ENCODE measurements around the gene RSU1.

The RSU1 gene

GRCh38 chr10:16699435-16700057, 117.7 kb downstream of the RSU1 start (continued):
- TF ChIP-seq, protein P1, sequence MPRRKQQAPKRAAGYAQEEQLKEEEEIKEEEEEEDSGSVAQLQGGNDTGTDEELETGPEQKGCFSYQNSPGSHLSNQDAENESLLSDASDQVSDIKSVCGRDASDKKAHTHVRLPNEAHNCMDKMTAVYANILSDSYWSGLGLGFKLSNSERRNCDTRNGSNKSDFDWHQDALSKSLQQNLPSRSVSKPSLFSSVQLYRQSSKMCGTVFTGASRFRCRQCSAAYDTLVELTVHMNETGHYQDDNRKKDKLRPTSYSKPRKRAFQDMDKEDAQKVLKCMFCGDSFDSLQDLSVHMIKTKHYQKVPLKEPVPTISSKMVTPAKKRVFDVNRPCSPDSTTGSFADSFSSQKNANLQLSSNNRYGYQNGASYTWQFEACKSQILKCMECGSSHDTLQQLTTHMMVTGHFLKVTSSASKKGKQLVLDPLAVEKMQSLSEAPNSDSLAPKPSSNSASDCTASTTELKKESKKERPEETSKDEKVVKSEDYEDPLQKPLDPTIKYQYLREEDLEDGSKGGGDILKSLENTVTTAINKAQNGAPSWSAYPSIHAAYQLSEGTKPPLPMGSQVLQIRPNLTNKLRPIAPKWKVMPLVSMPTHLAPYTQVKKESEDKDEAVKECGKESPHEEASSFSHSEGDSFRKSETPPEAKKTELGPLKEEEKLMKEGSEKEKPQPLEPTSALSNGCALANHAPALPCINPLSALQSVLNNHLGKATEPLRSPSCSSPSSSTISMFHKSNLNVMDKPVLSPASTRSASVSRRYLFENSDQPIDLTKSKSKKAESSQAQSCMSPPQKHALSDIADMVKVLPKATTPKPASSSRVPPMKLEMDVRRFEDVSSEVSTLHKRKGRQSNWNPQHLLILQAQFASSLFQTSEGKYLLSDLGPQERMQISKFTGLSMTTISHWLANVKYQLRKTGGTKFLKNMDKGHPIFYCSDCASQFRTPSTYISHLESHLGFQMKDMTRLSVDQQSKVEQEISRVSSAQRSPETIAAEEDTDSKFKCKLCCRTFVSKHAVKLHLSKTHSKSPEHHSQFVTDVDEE (CRISPR knock-in tag; IDR thresholded peaks at IDR 0.05): no peak
- no peak for TF ChIP-seq ARNTL (CRISPR knock-in tag; IDR thresholded peaks at IDR 0.05; ENCODE audit: borderline replicate concordance, low read depth)
- no peak for TF ChIP-seq CSDC2 (CRISPR knock-in tag; IDR thresholded peaks at IDR 0.05)
- no peak for TF ChIP-seq ZNF70 (CRISPR knock-in tag; IDR thresholded peaks at IDR 0.05)
- no peak for TF ChIP-seq ISL1 (CRISPR knock-in tag; IDR thresholded peaks at IDR 0.05)
- no peak for TF ChIP-seq ZNF8 (CRISPR knock-in tag; IDR thresholded peaks at IDR 0.05)
- no peak for TF ChIP-seq ESRRG (CRISPR knock-in tag; IDR thresholded peaks at IDR 0.05)

DNA sequence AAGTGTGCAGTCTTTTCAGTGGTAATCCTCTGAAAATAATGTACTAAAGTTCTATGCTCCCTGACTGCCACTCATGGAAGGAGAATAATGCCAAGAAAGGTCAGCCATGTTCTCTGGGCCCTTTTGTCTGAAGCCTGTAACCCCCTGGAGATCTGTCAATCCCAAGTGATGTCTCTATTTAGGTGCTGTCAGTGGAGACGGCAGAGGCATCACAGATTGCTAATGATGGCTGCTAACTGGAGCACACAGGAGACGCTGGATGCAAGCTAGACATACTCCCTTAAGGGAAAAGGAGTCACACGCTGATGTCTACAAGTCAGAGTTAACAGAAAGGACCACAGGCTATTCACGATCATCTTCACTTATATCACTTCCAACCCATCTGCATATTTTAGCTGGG, 118.8 kb downstream of the RSU1 start:
- no peak for TF ChIP-seq POU6F1 (CRISPR knock-in tag; IDR thresholded peaks at IDR 0.05; ENCODE audit: borderline replicate concordance, low read depth)
- TF ChIP-seq CSDC2 (CRISPR knock-in tag; IDR thresholded peaks at IDR 0.05): no peak
- no peak for TF ChIP-seq ZC3H10 (CRISPR knock-in tag; IDR thresholded peaks at IDR 0.05)
- no peak for TF ChIP-seq ISL1 (CRISPR knock-in tag; IDR thresholded peaks at IDR 0.05)
- TF ChIP-seq BACH2 (CRISPR knock-in tag; IDR thresholded peaks at IDR 0.05; ENCODE audit: borderline replicate concordance): no peak
- TF ChIP-seq PPARA (CRISPR knock-in tag; IDR thresholded peaks at IDR 0.05; ENCODE audit: borderline replicate concordance): no peak
- no peak for TF ChIP-seq ZNF8 (CRISPR knock-in tag; IDR thresholded peaks at IDR 0.05)
- TF ChIP-seq ZNF70 (CRISPR knock-in tag; IDR thresholded peaks at IDR 0.05): no peak
- no peak for ATAC-seq

DNA sequence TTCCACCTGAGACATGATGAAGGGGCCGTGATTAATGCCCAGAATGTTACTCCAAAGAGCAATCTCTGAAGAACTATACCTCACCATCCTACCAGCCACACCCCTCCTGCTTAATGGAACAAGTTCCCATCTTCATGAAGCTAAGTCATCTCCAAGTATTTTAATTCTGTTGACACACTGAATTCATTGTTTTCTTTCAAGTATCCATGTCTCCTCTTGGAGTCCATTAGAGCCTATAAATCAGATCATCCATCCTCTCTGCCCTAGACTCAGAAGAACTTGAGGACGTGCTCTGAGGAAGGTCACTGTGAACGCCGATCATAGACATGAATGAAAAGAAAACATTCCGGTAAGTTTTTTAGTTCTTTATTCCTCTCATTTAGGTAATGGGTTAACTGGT, 126.8 kb downstream of the RSU1 start:
- no peak for ATAC-seq
- no peak for TF ChIP-seq ZC3H10 (CRISPR knock-in tag; IDR thresholded peaks at IDR 0.05)
- no peak for TF ChIP-seq ZNF8 (CRISPR knock-in tag; IDR thresholded peaks at IDR 0.05)
- no peak for TF ChIP-seq PATZ1 (CRISPR knock-in tag; IDR thresholded peaks at IDR 0.05; ENCODE audit: borderline replicate concordance)
- TF ChIP-seq, protein P2, sequence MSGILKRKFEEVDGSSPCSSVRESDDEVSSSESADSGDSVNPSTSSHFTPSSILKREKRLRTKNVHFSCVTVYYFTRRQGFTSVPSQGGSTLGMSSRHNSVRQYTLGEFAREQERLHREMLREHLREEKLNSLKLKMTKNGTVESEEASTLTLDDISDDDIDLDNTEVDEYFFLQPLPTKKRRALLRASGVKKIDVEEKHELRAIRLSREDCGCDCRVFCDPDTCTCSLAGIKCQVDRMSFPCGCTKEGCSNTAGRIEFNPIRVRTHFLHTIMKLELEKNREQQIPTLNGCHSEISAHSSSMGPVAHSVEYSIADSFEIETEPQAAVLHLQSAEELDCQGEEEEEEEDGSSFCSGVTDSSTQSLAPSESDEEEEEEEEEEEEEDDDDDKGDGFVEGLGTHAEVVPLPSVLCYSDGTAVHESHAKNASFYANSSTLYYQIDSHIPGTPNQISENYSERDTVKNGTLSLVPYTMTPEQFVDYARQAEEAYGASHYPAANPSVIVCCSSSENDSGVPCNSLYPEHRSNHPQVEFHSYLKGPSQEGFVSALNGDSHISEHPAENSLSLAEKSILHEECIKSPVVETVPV (CRISPR knock-in tag; IDR thresholded peaks at IDR 0.05): no peak
- no peak for TF ChIP-seq ZFP30 (CRISPR knock-in tag; IDR thresholded peaks at IDR 0.05)
- no peak for TF ChIP-seq TOX (CRISPR knock-in tag; IDR thresholded peaks at IDR 0.05; ENCODE audit: borderline replicate concordance)
- no peak for TF ChIP-seq POU6F1 (CRISPR knock-in tag; IDR thresholded peaks at IDR 0.05; ENCODE audit: borderline replicate concordance, low read depth)
- TF ChIP-seq ESRRG (CRISPR knock-in tag; IDR thresholded peaks at IDR 0.05): no peak
- TF ChIP-seq ZNF70 (CRISPR knock-in tag; IDR thresholded peaks at IDR 0.05): no peak
- TF ChIP-seq OSR1 (CRISPR knock-in tag; IDR thresholded peaks at IDR 0.05): no peak
- TF ChIP-seq TCF4 (CRISPR knock-in tag; IDR thresholded peaks at IDR 0.05; ENCODE audit: borderline replicate concordance): no peak
- no peak for TF ChIP-seq ZNF565 (CRISPR knock-in tag; conservative IDR thresholded peaks at IDR 0.05; ENCODE audit: low read depth)
- no peak for TF ChIP-seq GLIS3 (CRISPR knock-in tag; IDR thresholded peaks at IDR 0.05)
- no peak for TF ChIP-seq PPARA (CRISPR knock-in tag; IDR thresholded peaks at IDR 0.05; ENCODE audit: borderline replicate concordance)
